Uterus (tissue), 2 donors: ENCODE results near the gene COPA.

Experiments used
- CTCF ChIP-seq, 4 experiments: fragments of 200-600 bp in 2 of 4; fragments of 450-650 bp in 2 of 4; sonication (generic) in 2 of 4; IDR thresholded peaks; one replicate each; pipeline ENCODE4 v1.5.1; 2016 to 2019; ENCODE audit warnings: antibody characterized with exemption in 4 of 4, mild to moderate bottlenecking in 2 of 4, moderate library complexity in 1 of 4
- POLR2A ChIP-seq, 2 donors: fragments of 450-650 bp; IDR thresholded peaks; one replicate each; pipeline ENCODE4 v1.6.1; 2016; ENCODE audit warnings: antibody characterized with exemption in 2 of 2, mild to moderate bottlenecking in 1 of 2, moderate library complexity in 1 of 2

- no peak for TF ChIP-seq CTCF (IDR thresholded peaks at IDR 0.05)
- TF ChIP-seq POLR2A (IDR thresholded peaks at IDR 0.05): no peak
Observed at GRCh38 chr1:160282807-160283206, 60.2 kb downstream of the COPA start.
